GM18507 (cell line): Measurements from ENCODE around the gene COLGALT1.
"Not testable (repeated sequence)": the region's sequence is repeated elsewhere in the genome, so short reads cannot be mapped to it uniquely, and the experiment has no call there.

Experiments
- DNase-seq: peaks from one replicate; pipeline ENCODE4 v3.0.0; 2011; ENCODE audit warnings: low read depth; ENCODE audit not compliant: insufficient read length; ENCODE audit errors: extremely low spot score
- FAIRE-seq: peaks from 2 replicates; lab custom pipeline; 2011; peaks lifted over from hg19 to GRCh38; lab: Jason Lieb, UNC

The COLGALT1 gene

DNA sequence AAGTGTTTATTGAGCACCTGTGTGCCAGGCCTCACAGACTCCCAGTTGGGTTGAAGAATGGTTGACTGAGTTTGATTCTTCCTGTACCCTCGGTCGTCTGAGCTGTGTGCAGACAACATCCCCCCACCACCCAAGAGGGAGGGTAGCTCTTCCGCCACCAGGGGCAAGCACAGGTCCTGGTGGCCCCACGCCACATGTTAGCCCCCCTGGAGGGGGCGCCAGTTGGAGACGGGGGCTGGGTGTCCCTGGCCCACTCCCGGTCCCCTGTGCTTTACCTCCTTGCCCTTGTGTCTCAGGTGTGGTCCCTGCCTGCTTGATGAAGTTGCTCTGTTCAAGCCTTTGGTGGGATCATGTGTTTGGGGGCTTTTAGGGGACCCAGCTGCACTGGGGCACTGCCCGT, 27.2 kb downstream of the COLGALT1 start:
- no peak for DNase-seq

DNA sequence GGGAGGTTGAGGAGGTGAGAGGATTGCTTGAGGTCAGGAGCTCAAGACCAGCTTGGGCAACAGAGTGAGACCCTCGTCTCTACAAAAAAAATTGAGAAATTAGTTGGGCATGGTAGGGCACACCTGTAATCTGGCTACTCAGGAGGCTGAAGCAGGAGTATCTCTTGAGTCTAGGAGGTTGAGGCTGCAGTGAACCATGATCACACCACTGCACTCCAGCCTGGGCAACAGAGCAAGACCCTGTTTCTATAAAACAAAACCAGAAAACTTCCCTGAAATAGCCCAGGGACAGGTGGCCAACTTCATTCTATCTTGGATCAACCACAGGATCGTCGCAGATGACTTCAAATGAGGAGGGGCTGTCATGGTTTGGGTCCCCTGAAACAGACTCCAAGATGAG, 28.7 kb downstream of the COLGALT1 start:
- FAIRE-seq (no peak), DNase-seq (no peak)

More for the DNA sequence above, 27.2 kb downstream of the COLGALT1 start:
- FAIRE-seq, result no peak

DNA sequence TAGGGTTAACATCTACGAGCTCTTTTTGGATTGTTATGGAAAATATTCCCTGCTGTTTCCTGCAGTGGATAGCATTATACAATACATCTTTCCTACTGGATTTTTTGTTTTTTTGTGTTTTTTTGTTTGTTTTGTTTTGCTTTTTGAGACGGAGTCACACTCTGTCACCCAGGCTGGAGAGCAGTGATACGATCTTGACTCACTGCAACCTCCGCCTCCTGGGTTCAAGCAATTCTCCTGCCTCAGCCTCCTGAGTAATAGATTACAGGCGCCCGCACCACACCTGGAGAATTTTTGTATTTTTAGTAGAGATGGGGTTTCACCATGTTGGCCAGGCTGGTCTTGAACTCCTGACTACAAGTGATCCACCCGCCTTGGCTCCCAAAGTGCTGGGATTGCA, 29.9 kb downstream of the COLGALT1 start:
- DNase-seq, FAIRE-seq: not testable (repeated sequence)

DNA sequence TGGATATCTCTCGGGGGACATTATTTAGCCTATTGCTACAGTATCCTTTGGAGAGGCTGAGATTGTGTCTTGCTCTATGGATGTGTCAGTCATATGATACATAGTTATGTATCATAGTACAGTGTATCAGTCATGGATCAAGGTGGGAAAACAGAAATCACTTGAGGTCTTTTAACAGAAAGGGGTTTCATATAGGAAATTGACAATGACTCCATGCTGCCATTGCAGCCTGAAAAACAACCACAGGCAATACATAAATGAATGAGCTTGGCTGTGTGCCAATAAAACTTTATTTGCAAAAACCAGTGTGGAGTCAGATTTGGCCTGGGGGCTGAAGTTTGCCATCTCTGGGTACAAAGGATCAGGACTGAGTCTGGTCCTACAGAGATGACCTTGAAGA, 35.4 kb downstream of the COLGALT1 start:
- FAIRE-seq (no peak), DNase-seq (no peak)

DNA sequence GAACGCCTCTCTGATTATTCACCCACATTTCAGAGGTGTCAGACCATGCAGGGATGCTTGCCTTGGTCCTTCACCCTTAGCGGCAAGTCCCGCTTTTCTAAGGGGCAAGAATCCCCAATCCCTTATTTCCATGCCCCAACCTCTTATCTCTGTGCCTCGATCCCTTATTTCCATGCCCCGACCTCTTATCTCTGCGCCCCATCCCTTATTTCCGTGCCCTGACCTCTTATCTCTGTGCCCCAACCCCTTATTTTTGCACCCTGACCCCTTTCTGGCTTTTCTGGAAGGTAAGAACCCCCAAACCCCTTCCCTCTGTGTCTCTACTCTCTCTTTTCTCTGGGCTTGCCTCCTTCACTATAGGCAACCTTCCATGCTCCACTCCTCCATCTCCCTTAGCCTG, 38.8 kb downstream of the COLGALT1 start:
- not testable (repeated sequence) for FAIRE-seq, DNase-seq

DNA sequence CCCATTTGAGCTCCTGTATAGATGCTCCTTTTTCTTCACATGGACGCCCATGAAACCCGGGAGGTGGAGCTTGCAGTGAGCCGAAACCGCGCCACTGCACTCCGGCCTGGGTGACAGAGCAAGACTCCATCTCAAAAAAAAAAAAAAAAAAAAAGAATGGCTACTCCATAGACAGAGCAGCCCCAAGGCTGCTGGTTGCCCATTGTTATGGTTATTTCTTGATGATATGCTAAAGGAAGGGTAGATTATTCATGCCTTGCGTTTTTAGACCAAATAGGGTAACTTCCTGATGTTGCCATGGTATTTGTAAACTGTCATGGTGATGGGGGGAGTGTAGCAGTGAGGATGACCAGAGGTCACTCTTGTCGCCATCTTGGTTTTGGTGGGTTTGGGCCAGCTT, 42.6 kb downstream of the COLGALT1 start:
- not testable (repeated sequence) for DNase-seq, FAIRE-seq

DNA sequence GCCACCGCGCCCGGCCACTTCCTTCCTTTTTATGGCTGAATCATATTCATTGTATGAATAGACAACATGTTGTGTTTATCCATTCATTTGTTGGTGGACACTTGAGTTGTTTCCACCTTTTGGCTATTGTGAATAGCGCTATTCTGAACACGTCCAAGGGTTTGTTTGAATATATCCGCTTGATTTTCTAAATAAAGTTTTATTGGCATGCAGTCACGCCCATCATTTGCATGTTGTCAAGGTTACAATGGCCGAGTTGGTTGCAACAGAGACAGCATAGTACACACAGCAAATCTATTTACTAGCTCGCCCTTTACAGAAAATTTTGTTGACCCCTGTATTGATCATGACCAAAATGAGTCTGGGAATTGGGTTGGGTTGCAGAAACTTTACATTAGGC, 43.5 kb downstream of the COLGALT1 start:
- no peak for DNase-seq
- FAIRE-seq, result no peak

DNA sequence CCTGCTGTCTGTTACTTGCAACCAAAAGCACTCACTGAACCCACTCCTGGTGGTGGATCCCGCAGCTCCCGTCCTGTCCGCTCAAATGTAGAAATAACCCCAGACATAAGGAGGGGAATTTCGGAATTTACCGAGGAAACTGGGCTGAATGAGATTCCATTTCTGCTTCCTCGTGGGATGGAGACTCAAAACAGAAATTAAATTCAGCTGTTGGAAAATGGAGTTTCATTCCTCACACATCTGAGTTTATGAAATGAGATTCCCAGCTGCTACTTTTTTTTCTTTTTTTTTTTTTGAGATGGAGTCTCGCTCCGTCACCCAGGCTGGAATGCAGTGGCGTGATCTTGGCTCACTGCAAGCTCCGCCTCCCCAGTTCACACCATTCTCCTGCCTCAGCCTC, 44.3 kb downstream of the COLGALT1 start:
- DNase-seq (no peak), FAIRE-seq (no peak)

DNA sequence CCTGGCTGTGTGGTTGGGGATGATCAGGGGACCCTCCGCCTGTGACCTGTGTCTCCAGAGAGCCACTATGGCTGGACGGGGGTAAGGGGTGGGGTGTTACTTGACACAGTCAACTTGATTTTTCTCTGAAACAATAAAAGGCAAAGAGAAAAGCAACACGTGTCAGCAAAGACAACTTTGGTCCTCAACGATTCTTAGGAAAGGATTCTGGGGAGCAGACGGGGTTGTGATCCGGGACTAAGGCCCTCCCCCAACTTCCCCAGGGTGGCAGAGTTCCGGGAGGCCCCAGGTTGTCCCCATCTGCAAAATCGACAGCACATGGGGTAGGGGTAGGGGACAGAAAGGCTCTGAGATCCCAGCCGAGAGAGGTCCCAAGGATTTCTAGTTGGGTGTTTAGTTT, 46.2 kb downstream of the COLGALT1 start:
- DNase-seq, result no peak
- no peak for FAIRE-seq

DNA sequence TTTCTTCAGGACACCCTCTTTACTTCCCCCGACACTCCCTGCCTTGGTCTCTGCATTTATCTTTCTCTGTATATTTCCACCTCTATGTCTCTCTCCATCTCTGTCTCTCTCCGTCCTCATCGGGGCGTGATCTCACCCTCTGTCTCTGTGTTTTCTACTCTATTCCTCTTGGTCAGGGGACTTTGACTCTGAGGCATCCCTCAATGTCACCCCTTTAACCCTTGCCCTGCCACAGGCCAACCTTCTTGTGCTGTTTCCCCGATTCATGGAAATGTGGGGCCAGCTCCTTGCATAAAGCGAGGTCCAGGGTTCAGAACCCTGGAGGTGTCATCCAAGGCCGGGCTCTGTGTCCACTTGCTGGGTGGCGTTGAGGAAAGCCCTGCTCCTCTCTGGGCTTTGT, 46.8 kb downstream of the COLGALT1 start:
- DNase-seq (no peak), FAIRE-seq (no peak)

DNA sequence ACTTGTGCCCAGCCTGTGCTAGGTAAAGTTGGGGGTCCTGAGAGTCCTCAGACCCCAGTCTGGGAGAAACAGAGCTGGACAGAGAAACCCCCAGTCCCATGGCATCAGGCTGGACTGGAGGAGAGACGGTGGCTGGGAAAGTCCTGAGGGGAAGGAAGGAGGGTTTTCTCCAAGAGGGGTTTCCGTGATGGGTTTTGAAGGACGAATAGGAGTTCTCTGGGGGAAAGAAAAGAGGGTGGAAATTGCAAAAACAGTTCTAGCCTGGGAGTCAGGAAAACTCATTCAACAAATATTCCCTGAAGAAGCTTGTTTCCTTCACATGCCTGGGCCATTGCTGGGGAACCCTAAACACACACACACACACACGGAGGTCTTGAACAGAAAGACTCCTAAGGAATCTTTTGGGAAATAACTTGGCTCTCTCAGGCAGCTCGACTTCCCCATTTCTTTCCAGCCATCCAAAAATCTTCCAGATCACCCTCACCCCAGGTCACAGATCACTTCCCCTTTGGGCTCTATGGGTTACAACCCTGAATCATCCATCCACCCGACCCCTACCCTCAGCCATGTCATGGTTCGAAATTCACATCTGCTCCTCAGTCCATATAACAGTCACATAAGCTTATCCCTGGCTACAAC, 47.5 kb downstream of the COLGALT1 start:
- DNase-seq (no peak), FAIRE-seq (no peak)

DNA sequence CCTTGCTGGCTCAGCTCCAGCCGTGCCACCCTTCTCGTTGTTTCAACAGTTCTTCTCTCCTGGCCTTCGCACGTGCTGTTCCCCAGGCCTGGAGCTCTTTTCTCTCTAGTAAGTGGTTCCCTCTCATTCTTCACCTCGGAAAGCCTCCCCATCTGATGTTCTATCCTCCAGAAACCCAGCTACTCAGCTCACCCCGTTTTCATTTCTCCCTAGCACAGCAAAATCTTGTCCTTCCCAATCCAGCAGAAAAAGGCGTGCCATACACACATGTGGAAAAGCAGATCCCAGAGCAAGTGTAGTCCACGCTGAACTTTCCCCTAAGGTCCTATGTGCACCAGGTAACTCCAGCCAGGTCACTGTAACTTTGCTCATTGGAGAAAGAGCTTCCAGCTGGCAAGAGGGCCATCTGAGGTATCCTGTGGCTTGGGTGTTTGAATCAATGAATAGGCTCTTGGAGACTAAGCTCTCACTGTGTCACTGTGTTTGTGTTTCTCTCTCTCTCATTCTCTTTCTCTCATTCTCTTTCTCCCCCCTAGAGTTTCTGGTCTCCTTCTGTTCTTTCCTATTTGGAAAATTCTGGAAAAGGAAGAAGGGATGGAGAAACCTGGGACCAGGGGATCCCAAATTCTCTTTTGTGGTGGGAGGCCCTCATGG, 49.0 kb downstream of the COLGALT1 start:
- FAIRE-seq, result no peak
- DNase-seq, result no peak

DNA sequence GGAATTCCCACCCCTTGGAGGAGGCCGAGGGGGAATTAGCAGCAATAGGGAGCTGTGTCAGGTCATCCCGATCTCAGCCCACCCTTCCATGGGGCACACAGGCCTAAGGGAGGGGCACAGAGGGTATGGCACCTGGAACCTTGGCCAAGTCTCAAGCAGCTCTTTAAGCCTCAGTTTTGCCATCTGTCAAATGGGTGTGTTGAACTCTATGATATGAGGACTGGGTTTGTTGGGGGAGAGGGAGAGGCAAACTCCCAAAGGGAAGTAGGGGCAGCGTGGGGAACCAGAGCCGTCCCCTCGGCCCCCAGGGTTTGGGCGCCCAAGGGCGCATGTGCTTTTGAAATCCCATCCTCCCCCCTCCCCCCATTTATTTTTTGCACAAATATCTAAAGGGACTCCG, 49.7 kb downstream of the COLGALT1 start:
- FAIRE-seq (no peak), DNase-seq (no peak)

DNA sequence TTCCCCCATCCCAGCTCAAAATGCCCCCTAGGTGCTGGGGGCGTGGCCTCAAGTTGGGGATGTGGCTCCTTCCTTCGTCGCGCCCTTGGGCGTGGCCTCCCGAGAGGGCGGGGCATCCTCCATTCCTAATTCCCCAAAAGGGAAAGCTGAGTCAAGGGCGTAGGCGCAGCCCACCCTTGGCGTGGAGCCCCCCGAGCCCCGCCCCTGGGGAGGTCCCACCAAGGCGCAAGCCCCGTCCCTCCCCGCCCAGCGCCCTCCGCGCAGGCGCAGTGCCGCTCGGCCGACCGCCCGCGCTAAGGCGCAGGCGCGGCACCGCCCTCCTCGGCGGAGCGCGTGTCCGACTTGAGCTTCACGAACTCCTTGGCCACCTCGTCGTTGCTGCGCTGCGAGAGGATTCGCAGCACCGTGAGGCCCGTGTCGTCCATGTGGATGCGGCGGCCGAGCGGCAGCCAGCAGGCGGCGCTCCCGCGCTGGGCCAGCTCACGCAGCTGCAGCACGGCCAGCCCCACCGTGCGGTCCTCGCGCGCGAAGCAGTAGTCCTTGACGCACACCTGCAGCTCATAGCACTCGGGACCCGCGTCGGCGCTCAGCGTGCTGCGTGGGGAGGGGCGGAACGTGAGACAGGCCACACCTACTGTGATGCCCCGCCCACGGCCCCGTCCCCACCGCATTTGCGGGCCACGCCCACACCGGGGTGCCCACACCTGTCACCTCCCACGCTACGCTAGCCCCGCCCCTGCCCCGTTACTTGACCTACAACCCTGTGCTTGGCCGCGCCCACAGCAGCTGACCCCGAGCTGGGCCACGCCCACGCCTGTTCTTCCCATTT, 50.5 kb downstream of the COLGALT1 start:
- peak; percentile 84 for DNase-seq
- FAIRE-seq, result peak; percentile 83

DNA sequence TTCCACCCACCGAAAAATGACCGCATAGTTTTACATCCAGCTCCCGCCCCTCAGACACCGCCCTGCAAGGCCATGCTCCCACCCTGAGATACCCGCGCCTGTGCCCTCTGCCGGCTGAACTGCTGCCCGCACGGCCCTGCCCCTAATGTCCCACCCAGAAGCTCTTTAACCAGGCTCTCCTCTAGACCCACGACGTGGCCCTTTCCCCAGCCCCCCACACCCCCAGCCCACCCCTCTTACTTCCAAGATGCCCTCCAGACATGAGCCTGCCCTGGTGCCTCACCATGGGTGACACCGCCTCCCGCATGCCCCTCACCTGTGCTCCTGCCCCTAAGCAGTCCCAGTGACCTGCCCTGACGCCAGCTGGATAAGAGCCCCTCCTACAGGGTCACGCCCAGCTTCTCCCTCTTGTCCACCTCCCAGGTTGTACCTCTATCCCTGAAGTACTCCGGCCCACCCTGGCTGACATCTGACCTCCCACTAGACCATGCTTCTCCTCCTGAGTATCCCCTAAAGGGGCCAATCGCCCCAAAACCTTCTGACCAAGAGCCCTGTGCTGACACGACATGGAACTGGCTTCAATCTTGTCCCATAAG, 51.2 kb downstream of the COLGALT1 start:
- FAIRE-seq (no peak), DNase-seq (no peak)

DNA sequence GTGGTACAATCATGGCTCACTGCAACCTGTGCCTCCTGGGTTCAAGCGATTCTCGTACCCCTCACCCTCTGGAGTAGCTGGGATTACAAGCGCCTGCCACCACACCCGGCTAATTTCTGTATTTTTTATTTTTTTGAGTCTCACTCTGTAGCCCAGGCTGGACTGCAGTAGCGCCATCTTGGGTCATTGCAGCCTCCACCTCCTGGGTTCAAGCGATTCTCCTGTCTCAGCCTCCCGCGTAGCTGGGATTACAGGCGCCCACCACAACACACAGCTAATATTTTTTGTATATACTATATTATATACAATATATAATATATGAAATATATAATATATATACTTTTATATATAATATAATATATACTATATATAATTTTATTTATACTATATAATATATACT, 52.5 kb downstream of the COLGALT1 start:
- DNase-seq (no peak), FAIRE-seq (no peak)

DNA sequence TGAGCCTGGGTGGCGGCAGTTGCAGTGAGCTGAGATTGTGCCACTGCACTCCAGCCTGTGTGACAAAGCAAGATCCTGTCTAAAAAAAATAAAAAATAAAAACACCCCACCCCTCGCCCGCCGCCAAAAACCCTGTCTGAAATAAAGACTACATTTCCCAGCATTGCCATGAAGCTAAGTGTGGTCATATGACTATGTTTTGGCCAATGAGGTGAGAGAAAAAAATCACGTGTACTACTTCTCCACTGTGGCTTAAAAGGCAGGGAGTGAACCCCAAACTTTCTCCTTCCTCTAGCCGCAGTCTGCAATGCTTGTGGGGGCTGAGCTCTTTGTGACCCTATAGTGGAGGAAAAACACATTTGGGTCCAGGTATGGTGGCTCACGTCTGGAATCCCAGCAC, 54.9 kb downstream of the COLGALT1 start:
- FAIRE-seq (no peak), DNase-seq (peak; percentile 35)

DNA sequence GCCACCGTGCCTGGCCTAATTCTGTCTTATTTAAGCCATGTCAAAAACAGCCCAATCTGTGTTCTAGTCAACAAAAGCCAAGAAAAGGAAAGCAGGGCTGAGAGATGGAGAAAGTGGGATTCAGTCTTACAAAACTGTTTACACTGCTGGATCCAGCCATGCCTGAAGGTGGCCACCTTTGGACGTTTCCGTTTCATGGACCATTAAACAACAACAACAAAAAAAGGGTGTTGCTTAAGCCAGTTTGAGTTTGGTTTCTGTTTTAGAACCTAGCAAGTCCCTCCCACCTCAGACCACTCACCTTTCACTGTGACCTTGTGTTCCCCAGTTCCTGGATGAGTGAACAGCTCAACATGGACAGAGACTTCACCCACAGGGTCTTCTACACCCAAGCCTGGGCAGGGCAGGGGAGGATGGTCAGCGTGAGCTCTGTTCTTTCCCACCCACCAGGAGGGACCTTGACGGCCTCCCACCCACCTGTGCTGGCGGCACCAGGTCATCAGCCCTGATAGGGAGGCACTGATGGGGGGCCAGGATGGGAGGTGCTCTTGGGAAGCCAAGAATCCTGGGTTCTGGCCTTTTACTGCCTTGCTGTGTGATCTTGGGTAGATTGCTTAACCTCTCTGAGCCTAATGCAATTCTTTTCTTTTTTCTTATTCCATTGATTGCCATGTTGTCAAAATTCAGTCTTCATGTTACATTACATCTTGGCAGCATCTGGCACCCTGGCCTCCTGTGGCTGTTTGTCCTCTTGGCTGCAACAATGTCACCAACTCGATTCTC, 56.2 kb downstream of the COLGALT1 start:
- FAIRE-seq, result no peak
- no peak for DNase-seq

DNA sequence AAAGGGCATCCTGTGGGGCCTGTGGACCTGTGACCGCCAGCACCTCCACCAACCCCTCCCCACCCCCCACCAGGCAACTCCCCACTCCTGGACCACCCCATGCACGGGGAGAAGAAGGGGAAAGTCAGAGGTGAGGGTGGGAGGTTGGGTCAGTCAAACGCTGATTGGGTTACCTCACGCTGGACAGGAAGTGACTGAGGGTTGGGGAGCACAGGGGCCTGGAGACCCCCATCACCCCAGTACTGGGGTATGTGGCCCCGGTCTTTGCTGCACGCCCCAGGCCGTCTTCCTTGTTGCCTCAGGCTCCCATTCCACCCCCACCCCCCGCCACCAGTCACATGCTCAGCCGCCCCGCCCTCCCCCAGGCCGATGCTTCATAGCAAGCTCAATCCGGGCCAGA, 59.0 kb downstream of the COLGALT1 start:
- DNase-seq (no peak), FAIRE-seq (no peak)
